NOMO-1 (cell line): ENCODE measurements around the gene AK9.
A peak's percentile ranks its signal among the peaks of the same experiment; 100 is the strongest.
"Not testable (repeated sequence)": the region's sequence is repeated elsewhere in the genome, so short reads cannot be mapped to it uniquely, and the experiment has no call there.

ENCODE experiments used
- DNase-seq, 2 experiments: peaks; one replicate each; lab custom pipeline; 2025; ENCODE audit not compliant: unreplicated experiment in 2 of 2; lab: John Stamatoyannopoulos, UW

AK9 gene

DNA sequence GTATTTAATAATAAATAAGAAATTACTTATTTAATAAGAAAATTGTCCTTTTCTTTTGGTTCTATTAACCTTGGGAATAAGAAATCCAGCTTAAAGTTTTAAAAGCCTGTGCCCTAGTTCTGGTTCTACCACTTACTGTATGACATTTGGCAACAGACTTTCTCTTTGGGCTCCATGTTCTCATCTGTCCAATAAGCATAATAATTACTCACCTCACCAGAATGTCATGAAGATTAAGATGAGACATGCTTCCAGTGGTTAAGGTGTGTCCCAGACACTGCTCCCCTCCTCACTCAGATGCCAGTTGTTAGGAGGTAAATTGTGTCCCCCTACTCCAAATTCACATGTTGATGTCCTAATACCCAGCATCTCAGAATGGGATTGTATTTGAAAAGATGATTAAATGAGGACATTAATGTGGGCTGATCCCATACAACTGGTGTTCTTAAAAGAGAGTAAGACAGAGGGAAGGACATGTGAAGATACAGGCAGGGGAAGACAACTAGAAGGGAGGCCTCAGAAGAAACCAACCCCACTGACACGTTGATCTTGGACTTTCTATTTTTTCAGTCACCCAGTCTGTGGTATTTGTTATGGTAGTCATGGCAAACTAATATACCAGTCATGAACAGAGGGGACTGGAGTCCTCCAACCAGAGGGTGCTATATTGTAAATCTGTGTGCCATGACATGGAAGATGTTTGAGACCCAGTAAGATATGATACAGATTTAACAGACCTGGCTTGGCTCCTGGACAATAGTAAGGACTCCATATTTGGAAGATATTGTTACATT lies 229.1 kb downstream of the AK9 start:
- no peak for DNase-seq

DNA sequence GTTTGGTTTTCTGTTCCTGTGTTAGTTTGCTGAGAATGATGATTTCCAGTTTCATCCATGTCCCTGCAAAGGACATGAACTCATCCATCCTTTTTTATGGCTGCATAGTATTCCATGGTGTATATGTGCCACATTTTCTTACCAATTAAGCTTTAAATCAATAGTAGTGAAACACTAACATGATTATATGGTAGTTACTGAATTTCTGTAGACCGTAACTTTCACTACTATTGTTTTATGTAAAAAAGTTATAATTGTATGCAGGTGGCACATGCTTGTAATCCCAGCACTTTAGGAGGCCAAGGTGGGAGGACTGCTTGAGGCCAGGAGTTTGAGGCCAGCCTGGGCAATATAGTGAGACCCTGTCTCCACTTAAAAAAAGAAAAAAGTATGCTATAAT lies 229.8 kb downstream of the AK9 start:
- not testable (repeated sequence) for DNase-seq

DNA sequence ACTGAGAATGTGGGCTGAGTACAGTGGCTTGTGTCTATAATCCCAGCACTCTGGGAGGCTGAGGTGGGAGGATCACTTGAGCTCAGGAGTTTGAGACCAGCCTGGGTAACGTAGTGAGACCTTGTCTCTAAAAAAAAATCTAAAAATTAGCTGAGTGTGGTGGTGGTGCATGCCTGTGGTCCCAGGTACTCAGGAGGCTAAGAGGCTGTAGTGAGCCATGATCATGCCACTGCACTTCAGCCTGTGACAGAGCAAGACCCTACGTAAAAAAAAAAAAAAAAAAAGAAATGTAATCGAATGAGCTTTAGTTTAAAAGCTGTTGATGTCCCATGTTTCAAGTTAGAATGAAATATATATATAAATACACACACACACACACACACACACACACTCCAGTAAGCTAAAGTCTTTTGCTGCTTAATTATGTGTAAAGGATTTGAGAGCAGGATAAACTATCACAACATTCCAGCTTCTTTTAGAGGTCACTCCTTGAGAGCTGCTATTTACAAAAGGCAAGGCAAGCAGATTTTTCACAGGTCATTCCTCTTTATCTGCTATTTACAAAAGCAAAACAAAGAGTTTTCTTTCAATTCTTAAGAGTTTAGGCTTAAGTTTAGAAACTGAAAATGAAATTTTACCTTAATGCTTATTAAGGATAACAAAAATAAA lies 230.7 kb downstream of the AK9 start:
- DNase-seq: no peak

DNA sequence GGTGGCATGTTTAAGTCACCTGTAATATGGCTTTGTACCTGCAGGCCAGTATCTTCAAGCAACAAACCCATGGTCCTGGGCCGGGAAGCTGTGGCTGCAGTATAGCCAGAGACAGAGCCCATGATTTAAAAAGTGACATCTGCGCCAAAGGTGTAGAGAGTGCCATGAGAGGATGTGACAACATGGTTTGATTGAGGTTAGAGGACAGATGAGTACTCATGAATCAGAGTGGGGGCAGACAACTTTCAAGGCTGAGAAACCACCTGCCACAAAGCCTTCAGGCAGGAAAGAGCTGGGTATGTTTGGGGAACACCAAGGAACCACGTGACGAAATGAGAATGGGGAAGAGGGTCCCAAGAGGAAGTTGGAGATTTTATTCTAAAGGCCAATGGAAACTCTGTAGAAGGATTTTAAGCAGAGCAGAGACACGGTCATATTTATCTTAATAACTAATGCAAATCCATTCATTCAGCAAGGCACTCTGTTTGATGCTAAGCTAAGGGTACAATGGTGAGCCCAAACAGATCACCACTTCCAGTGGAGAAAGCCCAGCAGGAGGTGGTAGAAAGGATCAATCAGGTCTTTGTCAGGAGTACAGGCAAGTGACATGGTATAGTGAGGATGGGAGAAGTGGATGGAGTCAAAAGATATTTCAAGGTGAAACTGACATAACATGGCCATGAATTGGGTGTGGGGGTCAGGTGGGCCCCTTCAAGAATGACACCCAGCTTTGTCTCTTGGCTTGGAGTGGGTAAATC lies 232.0 kb downstream of the AK9 start:
- DNase-seq: peak; percentile 30 to 63

DNA sequence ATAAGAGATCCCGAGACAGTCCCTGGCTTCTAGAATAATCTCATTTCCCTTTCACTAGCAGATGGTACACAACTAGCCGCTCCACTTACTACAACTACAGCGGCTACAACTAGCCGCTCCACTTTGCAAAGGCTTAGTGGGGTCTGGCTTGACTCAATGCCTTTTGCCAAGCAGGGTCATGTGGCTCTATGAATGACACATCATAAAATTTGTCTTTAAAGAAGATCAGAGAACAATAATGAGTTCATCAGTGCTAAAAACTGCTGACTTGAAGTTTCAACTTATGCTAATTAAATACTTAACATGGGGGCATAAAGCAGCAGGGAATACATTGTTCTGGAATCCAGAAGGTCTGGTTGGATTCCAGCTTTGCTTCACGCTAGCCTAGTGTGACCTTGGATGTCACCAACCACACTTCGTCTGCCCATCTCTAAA lies 233.4 kb downstream of the AK9 start:
- DNase-seq: no peak

DNA sequence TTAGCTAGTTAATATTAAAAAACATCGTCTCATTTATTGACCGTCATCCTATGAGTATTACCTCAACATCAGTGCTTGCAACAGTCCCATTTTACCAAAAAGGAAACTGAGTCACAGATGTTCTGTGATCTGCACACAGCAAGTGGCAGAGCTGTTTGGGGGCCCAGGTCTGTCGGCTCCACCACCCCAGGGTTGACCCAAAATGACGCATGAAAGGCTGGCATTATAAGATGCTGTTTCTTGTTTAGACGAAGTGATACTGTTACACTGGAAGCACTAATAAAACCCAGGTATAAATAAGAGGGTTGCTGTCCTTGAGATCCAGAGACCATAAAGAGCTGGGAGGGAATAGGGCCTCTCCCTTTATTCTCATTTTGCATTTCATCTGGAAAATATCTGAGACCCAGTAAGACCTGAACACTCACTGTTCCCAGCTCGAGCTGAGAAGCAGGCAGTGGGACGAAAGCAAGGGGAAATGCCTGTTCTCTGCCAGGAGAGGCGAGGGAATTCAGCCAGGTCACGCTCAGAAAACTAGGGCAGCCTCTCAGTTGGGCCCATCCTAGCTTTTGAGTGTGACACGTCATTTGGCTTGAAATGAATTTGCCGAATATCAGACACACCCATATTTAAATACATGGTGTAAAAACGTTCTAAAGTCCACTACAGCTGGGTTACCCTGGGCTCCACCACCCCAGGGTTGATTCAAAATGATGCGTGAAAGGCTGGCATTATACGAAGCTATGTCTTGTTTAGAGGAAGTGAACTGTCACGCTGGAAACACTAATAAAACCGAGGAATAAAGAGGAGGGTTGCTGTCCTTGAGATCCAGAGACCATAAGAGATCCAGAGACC lies 234.1 kb downstream of the AK9 start:
- DNase-seq: no peak

DNA sequence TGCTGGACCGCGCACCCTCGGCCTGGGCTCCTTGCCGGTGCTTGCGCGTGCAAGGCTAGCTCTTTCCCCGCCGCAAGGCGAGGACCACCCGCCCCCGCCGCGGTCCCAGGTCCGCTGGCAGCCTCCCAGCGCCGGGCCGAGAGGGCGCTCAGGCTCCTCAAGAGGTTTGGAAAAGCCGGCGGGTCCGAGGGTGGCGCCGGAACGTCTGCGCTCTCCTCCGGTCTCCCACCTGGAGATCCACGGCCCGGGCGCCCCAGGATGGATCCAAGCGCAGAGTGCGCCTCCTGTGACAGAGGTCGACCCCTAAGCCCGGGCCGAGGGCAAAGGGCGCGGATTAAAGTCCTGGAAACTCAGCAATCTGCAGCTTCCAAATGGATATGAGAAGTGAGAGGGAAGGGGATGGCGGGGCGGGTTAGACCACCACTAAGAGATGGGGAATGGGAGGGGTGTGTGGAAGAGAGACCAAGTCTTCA lies 234.9 kb downstream of the AK9 start:
- DNase-seq: no peak

DNA sequence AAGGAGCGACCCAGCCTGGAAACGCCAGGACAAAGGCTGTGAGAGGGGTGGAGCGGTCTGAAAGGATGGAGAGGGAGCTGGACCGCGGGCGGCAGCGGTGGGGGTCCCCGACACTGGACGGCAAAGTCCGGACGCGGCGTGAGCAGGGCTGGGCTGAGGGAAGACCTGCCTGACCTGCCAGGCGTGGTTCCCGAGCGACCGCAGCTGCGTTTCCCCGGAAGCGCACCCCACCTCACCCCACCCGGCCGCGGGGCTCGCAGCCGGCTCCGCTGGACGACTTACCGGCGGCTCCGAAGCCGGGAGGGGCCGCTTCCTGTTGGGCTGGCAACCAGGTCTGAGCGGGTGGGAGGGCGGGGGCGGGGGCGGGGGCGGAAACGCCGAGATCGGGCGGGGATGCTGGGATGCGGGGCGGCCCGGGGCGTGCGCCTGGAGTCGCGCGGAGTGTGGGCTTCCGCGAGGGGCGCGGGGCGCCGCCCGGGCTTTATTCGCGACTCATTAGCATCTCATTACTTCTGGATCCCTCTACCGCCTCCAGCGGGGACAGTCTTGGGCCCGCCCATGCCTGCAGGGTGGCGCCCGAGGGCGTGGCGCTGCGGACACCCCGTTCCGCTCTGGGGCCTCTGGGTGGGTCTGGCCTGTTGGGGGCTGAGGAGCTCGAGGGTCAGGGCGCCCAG lies 235.4 kb downstream of the AK9 start, which contains the start of gene MICAL1:
MICAL1 (minus strand) TSS at position 336 of the 674 bp plus-strand sequence. CDS start 1,576 bp downstream, outside the sequence.
- DNase-seq: peak; percentile 74 to 86

DNA sequence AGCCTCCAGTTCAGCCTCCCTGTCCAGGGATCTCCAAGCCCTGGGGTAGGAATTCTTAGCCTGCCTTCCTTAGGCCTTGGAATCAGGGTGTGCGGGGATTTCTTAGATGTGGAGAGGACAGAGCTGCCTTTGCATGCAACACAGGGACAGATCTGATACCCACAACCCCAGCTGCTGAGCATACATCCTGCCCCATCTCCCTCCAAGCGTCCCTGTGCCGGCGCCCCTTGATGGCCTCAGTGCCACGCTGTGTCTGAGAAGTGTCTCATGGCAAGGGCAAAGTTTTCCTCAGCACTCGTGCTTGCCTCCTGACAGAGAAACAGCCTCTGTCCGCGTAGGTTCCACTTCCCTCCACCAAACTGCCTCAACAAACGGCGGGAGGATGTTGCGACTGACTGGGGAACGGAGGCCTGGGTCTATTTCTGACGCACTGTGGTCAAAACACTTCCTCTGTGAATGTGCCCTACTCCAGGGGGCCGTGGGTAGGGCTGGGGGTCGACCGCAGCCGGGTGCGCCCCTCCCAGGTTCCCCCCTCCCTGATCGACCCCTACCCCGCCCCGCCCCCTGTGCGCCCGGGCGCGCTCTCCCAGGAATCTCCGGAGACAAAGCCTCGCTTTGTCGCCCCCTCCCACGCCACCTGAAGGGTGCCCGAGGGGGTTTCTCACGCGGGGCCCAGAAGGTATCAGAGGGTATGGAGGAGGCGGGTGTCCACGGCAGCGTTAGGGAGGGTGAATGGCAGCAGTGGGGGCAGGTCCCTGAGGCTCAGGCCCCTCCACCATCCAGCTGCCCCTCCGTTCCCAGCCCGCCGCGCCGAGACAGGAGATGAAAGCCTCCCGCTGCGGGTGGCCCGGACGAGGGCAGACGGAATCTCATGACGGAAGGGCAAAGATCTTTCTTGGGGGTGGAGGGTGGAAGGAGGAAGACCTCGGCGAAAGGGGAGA lies 236.2 kb downstream of the AK9 start:
- peak; percentile 82 to 89 for DNase-seq

DNA sequence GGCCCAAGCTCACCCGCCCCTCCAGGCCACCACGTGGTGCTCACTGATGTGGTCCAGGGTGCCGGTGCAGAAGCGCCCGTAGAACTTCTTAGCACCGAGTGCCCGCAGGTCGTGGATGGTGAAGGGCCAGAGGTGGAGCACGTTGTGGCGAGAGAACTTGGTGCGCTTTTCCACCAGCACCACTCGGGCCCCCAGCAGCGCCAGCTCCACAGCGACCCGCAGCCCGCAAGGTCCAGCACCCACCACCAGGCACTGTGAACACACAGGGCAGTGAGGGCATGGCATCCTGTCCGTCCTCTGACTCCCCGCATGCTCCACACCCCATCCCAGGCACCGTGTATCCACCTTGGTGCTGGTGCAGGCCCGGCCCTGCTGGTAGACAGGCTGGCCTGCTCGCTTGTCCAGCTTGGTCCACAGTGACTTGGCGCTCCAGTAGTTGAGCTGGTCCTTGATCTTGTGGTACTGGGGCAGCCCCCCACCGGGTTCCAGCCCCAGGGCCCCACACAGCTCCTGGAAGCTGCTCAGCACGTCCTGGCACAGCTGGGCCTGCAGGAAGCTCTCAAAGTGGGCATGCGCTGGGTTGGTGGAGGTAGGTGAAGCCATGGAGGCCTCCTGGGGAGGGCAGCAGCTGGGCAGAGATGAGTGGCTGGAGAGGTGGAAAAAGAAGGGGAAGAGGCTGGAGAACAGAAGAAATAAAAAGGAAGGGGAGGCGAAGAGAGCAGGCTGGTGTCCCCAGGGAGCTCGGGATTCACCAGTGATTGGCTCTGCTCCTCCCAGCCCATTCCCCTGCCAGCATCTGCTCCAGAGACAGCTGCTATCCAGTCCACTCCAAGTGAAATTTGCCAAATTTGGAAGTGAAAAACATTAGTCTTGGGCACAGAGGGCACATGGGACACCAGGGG lies 237.2 kb downstream of the AK9 start:
- DNase-seq: no peak

DNA sequence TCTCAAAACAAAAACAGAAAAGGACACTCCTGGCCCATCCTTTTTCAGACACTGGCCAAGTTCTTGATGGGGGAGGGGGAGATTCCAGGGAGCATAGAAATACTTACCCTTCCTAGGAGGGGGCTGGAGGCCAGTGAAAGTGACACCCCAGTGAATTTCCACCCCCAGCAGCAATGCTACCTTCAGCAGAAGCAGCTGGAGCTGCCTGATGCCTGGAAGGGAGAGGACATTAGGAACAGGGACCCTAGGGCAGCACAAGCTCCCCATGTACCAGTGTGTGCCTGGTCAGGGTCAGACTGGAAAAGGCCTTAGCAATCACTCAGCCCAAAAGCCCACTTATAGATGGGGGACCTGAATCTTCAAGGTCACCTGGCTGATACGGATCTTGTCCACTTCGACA lies 237.8 kb downstream of the AK9 start:
- DNase-seq: no peak

DNA sequence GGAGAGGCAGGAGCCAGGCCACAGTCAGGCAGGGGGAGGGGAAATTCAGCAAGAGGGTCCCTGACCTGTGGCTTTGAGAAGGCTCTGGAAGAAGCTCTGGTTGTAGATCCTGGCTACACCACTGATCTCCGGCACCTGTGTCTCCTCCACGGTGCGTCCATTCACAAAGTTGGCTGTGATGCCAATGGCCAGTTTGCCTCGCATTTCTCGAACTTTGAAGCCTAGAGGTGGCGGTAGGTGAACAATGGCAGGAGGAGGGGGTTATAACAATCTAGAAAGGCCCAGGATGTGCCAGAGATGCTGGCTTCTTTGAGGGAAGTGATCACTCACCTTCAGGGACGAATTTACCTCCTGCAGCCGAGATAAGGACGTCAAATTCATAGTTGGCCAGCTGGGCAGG lies 238.8 kb downstream of the AK9 start:
- DNase-seq: no peak

DNA sequence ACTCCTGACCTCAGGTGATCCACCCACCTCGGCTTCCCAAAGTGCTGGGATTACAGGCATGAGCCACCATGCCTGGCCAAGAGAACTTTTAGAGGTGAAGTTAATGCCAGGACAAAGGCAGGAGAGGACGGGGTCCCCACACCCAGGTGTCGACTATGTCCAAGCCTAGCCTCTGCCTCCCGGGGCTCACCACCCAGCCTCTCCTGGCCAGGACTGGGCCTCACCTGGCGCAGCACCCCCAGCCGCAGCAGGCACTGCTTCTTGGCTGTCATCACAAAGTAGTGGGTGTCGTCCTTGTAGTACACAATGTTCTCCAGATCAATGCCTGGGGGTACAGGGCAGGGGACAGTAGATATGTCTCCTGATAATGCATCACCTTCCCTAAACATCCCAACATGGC lies 239.6 kb downstream of the AK9 start:
- no peak for DNase-seq

DNA sequence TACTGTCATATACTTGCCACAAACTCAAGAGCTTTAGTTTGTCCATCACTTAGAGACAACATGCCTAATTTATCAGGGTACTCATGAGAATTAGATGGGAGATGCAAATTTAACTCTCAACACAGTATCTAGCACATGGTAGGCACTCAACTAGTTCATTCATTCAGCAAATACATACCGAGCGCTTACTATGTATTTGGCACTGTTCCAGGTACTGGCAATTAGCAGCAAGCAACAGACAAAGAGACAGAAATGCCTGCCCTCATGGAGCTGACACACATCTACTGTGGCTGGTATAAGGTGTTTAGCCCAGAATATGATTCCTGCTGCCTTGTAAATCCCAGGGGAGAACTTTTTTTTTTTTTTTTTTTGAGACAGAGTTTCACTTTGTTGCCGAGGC lies 240.2 kb downstream of the AK9 start:
- no peak for DNase-seq

DNA sequence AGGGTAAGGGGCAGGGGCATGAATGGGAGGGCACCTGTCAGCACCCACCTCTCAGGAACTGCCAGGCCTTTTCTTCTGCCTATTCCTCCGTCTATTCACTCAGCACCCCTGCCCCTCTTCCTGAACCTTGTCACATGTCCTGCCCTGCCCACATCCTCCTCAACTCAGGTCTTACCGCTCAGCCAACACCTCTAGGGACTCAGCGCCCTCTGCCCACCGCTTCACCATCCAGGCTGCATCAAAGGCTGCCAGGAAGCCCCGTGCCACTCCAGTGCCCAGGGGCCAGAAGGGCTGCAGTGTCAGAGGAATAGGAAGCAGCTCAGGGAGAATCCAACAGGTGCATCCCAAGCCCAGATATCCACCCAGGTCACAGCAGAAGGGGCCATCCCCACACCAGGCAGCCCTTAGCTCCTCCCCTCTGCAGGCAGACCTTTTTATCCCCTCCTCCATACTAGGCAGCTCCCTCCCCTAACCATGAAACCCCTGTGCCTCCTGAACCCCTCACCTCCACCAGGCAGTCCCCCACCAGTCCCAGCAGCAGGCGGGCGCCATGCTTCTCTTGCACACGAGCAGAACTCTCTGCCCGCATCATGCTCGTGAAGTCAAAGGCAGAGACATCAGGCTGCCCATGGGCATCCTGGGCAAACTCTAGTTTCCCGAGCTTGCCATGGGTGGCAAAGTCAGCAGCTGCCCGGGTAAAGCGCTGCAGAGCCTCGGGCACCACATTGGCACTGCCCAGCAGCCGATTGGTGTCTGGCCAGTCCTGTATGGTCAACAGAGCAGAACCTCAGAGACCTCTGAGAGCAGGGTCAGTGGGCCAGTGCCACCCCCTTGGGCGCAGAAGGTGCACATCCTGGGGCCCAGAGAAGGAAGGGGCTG lies 241.0 kb downstream of the AK9 start:
- no peak for DNase-seq

DNA sequence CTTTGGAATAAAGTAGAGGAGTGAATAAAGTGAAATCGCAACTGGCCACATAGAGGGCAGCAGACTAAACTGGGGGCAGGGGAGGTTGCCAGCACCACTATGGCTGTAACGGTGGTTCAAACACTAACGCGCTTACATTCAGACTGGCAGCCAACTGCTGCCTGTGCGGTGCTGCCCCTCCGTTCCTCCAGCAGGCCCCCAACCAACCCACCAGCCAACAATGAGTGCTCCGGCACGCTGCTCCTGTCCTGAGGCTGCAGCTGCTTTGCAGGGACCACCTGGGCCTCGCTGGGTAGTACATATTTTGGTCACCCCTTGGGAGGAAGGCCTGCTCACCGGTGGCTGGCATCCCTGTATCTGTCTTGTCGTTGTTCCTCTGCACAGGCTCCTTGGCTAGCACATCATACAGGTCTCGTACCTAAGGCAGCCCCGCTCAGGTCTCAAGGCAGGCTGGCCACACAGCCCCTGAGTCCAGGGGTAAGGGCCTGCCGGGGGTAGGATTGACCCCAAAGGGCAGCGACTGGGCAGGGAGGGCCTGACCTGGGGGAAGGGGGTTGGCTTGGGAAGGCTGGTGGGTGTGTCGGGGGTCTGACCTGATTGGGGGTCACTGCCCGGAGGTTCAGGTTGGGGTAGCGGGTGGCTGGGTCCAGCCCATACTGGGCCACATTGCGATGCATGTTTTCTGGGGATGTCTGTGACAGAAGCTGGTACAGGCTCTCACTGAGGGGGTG lies 241.8 kb downstream of the AK9 start:
- no peak for DNase-seq
